ENCODE data around the gene PPAT. TPM values are rescaled to one million over a fixed set of nuclear protein-coding genes. Genes with fewer than 3 reads are reported as not detected.
A peak's percentile ranks its signal among the peaks of the same experiment; 100 is the strongest.

PPAT gene
- total RNA-seq, 2 donors from 2014 or later, result 7.0 to 12.2 TPM

- TF ChIP-seq CTCF (IDR thresholded peaks at IDR 0.05) (no peak), POLR2A (IDR thresholded peaks at IDR 0.05) (no peak), POLR2AphosphoS5 (IDR thresholded peaks at IDR 0.05) (no peak)
- no peaks in the 10 kb centered on the region for H3K27me3 ChIP-seq (replicated peaks; ENCODE audit: insufficient read depth)
- peak overlapping the region in 1 of 2 donors; percentile 92 for H3K27ac ChIP-seq
- 25% methylated on average over 6 of the region's 6 CpGs for WGBS
- no peaks in the 10 kb centered on the region for H3K4me1 ChIP-seq (replicated peaks)
- H3K4me3 ChIP-seq, result peak overlapping the region; percentile 57 to 76
- intact Hi-C loops (cut with DNase I), result no loop called here
- H3K36me3 ChIP-seq, result no peaks in the 10 kb centered on the region
- DNase-seq (ENCODE audit: low spot score), result no peak
- H3K9me3 ChIP-seq, result no peaks in the 10 kb centered on the region
These were observed 47.1 kb downstream of the PPAT start for GRCh38 chr4:56388306-56388705.

GRCh38 chr4:56387023-56388001, 48.1 kb downstream of the PPAT start, which contains the start of gene AASDH:
Gene AASDH (minus strand): TSS chr4:56387491. CDS start chr4:56384299, 3,192 bp downstream.
- TF ChIP-seq POLR2AphosphoS5 (IDR thresholded peaks at IDR 0.05), result peak; percentile 95
- TF ChIP-seq POLR2A (IDR thresholded peaks at IDR 0.05), result peak; percentile 48
- no peak for TF ChIP-seq CTCF (IDR thresholded peaks at IDR 0.05)
- peak; percentile 91 for DNase-seq (ENCODE audit: low spot score)
- no peaks in the 10 kb centered on the region for H3K36me3 ChIP-seq
- intact Hi-C loops (cut with DNase I), result no loop called here
- no peaks in the 10 kb centered on the region for H3K4me1 ChIP-seq (replicated peaks)
- H3K27ac ChIP-seq, result peak within 1 kb of the TSS; percentile 92 to 95
- H3K27me3 ChIP-seq (replicated peaks; ENCODE audit: insufficient read depth), result no peaks in the 10 kb centered on the region
- H3K4me3 ChIP-seq, result peak within 1 kb of the TSS; percentile 57 to 76
- under 1% methylated on average over 57 of the region's 57 CpGs for WGBS
- H3K9me3 ChIP-seq, result no peaks in the 10 kb centered on the region

- no peak overlapping the region for H3K4me3 ChIP-seq
- DNase-seq (ENCODE audit: low spot score), result no peak
- no peaks in the 10 kb centered on the region for H3K9me3 ChIP-seq
- no peak overlapping the region for H3K27ac ChIP-seq
- H3K27me3 ChIP-seq (replicated peaks; ENCODE audit: insufficient read depth), result no peaks in the 10 kb centered on the region
- H3K36me3 ChIP-seq, result no peaks in the 10 kb centered on the region
- H3K4me1 ChIP-seq (replicated peaks), result no peaks in the 10 kb centered on the region
- 96% methylated on average over 4 of the region's 4 CpGs for WGBS
- TF ChIP-seq POLR2A (IDR thresholded peaks at IDR 0.05) (no peak), CTCF (IDR thresholded peaks at IDR 0.05) (no peak), POLR2AphosphoS5 (IDR thresholded peaks at IDR 0.05) (no peak)
- intact Hi-C loops (cut with DNase I), result no loop called here
These were observed 49.3 kb downstream of the PPAT start for GRCh38 chr4:56386091-56386490.

GRCh38 chr4:56375458-56375857, 60.0 kb downstream of the PPAT start:
- DNase-seq (ENCODE audit: low spot score), result no peak

More at GRCh38 chr4:56375458-56375857, 60.0 kb downstream of the PPAT start:
- 57% methylated on average over 2 of the region's 2 CpGs for WGBS
- Histone ChIP-seq H3K4me1 (replicated peaks) (no peaks in the 10 kb centered on the region), H3K27ac (no peak overlapping the region), H3K4me3 (no peak overlapping the region), H3K27me3 (replicated peaks; ENCODE audit: insufficient read depth) (no peaks in the 10 kb centered on the region), H3K36me3 (no peaks in the 10 kb centered on the region), H3K9me3 (no peaks in the 10 kb centered on the region)
- TF ChIP-seq CTCF (IDR thresholded peaks at IDR 0.05) (no peak), POLR2AphosphoS5 (IDR thresholded peaks at IDR 0.05) (no peak), POLR2A (IDR thresholded peaks at IDR 0.05) (no peak)
- intact Hi-C loops (cut with DNase I), result no loop called here

All from prostate gland (tissue), 2 donors.